ENCODE measurements around the gene KCNQ1. TPM values are rescaled to one million over a fixed set of nuclear protein-coding genes. Genes with fewer than 3 reads are reported as not detected.

The KCNQ1 gene
- total and polyA plus RNA-seq, 2 experiments from 2014 or later, result 0.45 to 0.87 TPM

DNA sequence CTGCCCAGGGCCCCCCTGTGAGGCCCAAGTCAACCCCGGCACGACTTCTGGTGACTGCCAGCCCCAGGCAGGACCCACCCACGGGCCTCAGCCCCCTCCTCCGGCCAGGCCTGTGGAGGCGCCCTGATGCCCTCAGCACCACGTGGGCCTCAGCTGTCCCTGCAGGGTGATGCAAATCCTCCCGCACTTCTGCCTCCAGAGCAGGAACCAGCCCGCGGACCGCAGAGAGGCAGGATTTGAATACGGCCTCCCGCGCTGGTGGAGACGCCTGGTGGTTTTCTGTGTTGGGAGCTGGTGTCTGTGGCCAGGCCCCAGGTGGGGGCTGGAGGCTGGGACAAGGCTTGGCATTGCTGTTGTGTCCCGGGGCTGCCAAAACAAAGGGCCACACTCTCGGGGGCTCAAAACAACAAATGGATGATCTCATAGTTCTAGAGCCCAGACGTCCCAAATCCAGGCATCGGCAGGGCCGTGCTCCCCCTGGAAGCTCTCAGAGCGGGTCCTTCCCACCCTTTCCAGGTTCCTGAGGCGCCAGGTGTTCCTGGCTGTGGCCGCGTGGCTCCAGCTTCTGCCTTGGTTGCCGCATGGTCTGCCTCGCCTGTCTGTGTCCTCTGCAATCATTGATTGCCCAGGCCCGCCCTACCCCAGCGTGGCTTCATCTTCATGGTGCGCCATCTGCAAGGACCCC is 19.9 kb upstream of the KCNQ1 start:
- no peak overlapping the region for H3K4me3 Mint-ChIP-seq
- H3F3A ChIP-seq (replicated peaks; ENCODE audit: low read depth), result no peaks in the 10 kb centered on the region
- no peaks in the 10 kb centered on the region for H3K36me3 ChIP-seq (ENCODE audit: insufficient read depth)
- 0 out of 2 replicates have a peak, but pooled peaks cover 5% of the 10 kb centered on the region for H3K9me2 ChIP-seq (ENCODE audit: insufficient read depth)
- no peaks in the 10 kb centered on the region for H3K27me3 ChIP-seq (ENCODE audit: insufficient read depth)
- H3K4me1 ChIP-seq (ENCODE audit: insufficient read depth), result no peaks in the 10 kb centered on the region; the same call in 1 of the 2 replicates
- H3K4me1 Mint-ChIP-seq, result no peaks in the 10 kb centered on the region
- H3K27ac Mint-ChIP-seq, result no peak overlapping the region
- TF ChIP-seq NANOG (IDR thresholded peaks at IDR 0.05; ENCODE audit: borderline replicate concordance) (no peak), ZNF114 (CRISPR knock-in tag; IDR thresholded peaks at IDR 0.05) (no peak), STAT1 (IDR thresholded peaks at IDR 0.05; ENCODE audit: unreplicated experiment) (no peak), POLR2AphosphoS5 (IDR thresholded peaks at IDR 0.05; ENCODE audit: low read depth) (no peak), CREB1 (CRISPR knock-in tag; IDR thresholded peaks at IDR 0.05; ENCODE audit: low read depth) (no peak), ZNF331 (CRISPR knock-in tag; IDR thresholded peaks at IDR 0.05; ENCODE audit: low read depth) (no peak), EZH2phosphoT487 (IDR thresholded peaks at IDR 0.05; ENCODE audit: unreplicated experiment) (no peak)
- TF ChIP-seq, protein P1, sequence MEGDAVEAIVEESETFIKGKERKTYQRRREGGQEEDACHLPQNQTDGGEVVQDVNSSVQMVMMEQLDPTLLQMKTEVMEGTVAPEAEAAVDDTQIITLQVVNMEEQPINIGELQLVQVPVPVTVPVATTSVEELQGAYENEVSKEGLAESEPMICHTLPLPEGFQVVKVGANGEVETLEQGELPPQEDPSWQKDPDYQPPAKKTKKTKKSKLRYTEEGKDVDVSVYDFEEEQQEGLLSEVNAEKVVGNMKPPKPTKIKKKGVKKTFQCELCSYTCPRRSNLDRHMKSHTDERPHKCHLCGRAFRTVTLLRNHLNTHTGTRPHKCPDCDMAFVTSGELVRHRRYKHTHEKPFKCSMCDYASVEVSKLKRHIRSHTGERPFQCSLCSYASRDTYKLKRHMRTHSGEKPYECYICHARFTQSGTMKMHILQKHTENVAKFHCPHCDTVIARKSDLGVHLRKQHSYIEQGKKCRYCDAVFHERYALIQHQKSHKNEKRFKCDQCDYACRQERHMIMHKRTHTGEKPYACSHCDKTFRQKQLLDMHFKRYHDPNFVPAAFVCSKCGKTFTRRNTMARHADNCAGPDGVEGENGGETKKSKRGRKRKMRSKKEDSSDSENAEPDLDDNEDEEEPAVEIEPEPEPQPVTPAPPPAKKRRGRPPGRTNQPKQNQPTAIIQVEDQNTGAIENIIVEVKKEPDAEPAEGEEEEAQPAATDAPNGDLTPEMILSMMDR (conservative IDR thresholded peaks at IDR 0.05; ENCODE audit: low read depth in 2 of 2), result no peak
- TF ChIP-seq, protein P2, sequence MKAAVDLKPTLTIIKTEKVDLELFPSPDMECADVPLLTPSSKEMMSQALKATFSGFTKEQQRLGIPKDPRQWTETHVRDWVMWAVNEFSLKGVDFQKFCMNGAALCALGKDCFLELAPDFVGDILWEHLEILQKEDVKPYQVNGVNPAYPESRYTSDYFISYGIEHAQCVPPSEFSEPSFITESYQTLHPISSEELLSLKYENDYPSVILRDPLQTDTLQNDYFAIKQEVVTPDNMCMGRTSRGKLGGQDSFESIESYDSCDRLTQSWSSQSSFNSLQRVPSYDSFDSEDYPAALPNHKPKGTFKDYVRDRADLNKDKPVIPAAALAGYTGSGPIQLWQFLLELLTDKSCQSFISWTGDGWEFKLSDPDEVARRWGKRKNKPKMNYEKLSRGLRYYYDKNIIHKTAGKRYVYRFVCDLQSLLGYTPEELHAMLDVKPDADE (IDR thresholded peaks at IDR 0.05), result no peak
- H2AFZ ChIP-seq, result no peak overlapping the region
- peaks cover 3% of the 10 kb centered on the region; the same call in 1 of the 3 replicates for H3K9me3 Mint-ChIP-seq
- ATAC-seq (no peak), DNase-seq (ENCODE audit: low spot score) (no peak)
- no peaks in the 10 kb centered on the region for H3K36me3 Mint-ChIP-seq (ENCODE audit: low read depth)
- H3K27me3 Mint-ChIP-seq (ENCODE audit: insufficient read depth, low read depth, poor library complexity), result peaks cover 5% of the 10 kb centered on the region
- no peak overlapping the region for H3K4me3 ChIP-seq
- no peak overlapping the region for H3K27ac ChIP-seq (ENCODE audit: low read depth)
- no peaks in the 10 kb centered on the region for H4K20me1 ChIP-seq (replicated peaks; ENCODE audit: insufficient read depth)
- no peak overlapping the region for H3K4me2 ChIP-seq
- H3K79me2 ChIP-seq (replicated peaks; ENCODE audit: insufficient read depth), result no peaks in the 10 kb centered on the region

- no peaks in the 10 kb centered on the region for H4K20me1 ChIP-seq (replicated peaks; ENCODE audit: insufficient read depth)
- H3K9me3 Mint-ChIP-seq, result peaks cover 3% of the 10 kb centered on the region; the same call in 1 of the 3 replicates
- TF ChIP-seq, protein P2 (IDR thresholded peaks at IDR 0.05), result no peak
- TF ChIP-seq NANOG (IDR thresholded peaks at IDR 0.05; ENCODE audit: borderline replicate concordance) (no peak), EZH2phosphoT487 (IDR thresholded peaks at IDR 0.05; ENCODE audit: unreplicated experiment) (no peak), POLR2AphosphoS5 (IDR thresholded peaks at IDR 0.05; ENCODE audit: low read depth) (no peak), ZNF114 (CRISPR knock-in tag; IDR thresholded peaks at IDR 0.05) (no peak)
- TF ChIP-seq, protein P1 (conservative IDR thresholded peaks at IDR 0.05; ENCODE audit: low read depth in 2 of 2), result no peak
These were observed 19.3 kb upstream of the KCNQ1 start for GRCh38 chr11:2425506-2425905.

More at GRCh38 chr11:2425506-2425905, 19.3 kb upstream of the KCNQ1 start:
- no peaks in the 10 kb centered on the region for H3K36me3 Mint-ChIP-seq (ENCODE audit: low read depth)
- ATAC-seq (no peak), DNase-seq (ENCODE audit: low spot score) (no peak)
- no peak overlapping the region for H3K4me3 Mint-ChIP-seq
- Histone ChIP-seq H3K27me3 (ENCODE audit: insufficient read depth) (no peaks in the 10 kb centered on the region), H3K27ac (ENCODE audit: low read depth) (no peak overlapping the region), H3F3A (replicated peaks; ENCODE audit: low read depth) (no peaks in the 10 kb centered on the region), H3K79me2 (replicated peaks; ENCODE audit: insufficient read depth) (no peaks in the 10 kb centered on the region), H3K4me2 (no peak overlapping the region), H3K4me1 (ENCODE audit: insufficient read depth) (no peaks in the 10 kb centered on the region), H2AFZ (no peak overlapping the region), H3K9me2 (ENCODE audit: insufficient read depth) (0 out of 2 replicates have a peak, but pooled peaks cover 5% of the 10 kb centered on the region), H3K36me3 (ENCODE audit: insufficient read depth) (no peaks in the 10 kb centered on the region), H3K4me3 (no peak overlapping the region)
- no peak overlapping the region for H3K27ac Mint-ChIP-seq
- H3K27me3 Mint-ChIP-seq (ENCODE audit: insufficient read depth, low read depth, poor library complexity), result peaks cover 5% of the 10 kb centered on the region
- H3K4me1 Mint-ChIP-seq, result no peaks in the 10 kb centered on the region

Data from GM23338 (cell line).